ENCODE measurements around the gene SCYGR3.

DNA sequence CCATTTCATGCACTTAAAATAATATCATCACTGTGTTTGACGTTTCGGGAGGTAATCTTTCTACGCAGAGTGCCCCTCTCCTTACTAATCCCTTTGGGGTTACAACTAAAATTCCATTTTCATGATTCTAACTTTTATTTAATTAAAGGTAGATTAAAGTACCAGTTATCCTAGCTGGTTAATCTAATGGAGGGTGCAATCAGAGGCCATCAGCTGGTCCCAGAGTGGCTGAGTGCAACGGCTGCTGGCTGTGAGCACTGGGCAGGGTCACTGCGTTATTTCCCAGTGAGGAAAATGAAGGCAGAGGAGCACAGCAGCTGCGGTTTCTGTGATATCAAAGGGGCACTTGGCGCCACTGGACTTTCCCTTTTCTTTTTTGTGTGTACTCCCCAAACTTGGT lies 14.8 kb upstream of the SCYGR3 start:
- TF ChIP-seq POLR2AphosphoS5 (IDR thresholded peaks at IDR 0.05) (no peak), CTCF (IDR thresholded peaks at IDR 0.05) (no peak), EP300 (IDR thresholded peaks at IDR 0.05) (no peak)

All from upper lobe of left lung (tissue), 4 donors.